CD4-positive, alpha-beta memory T cell (primary cell): ENCODE data around the gene DCTN1. TPM values are rescaled to one million over a fixed set of nuclear protein-coding genes. Genes with fewer than 3 reads are reported as not detected.

Source experiments
- CTCF ChIA-PET: fragments of 350-600 bp; sonication (Branson Sonifier 250); formaldehyde crosslinking; loops from one replicate; lab custom pipeline; 2021; ENCODE audit warnings: inconsistent platforms; ENCODE audit not compliant: partially characterized antibody; lab: Charles Lee
- POLR2A ChIA-PET: fragments of 350-600 bp; sonication (Branson Sonifier 250); formaldehyde crosslinking; loops from one replicate; lab custom pipeline; 2021; ENCODE audit not compliant: partially characterized antibody; lab: Charles Lee
- DNase-seq, 5 donors: peaks; one replicate each; pipeline versions ENCODE4 v3.0.0 to v3.0.0-alpha.2; 2020 to 2022; ENCODE audit warnings: mixed read lengths in 1 of 5
- H3K27ac ChIP-seq: one replicate; pipeline ENCODE4 v1.7.0; 2013; ENCODE audit warnings: low read depth, low read length
- H3K27me3 ChIP-seq: 2 replicates; pipeline ENCODE4 v1.7.0; 2013; ENCODE audit warnings: mild to moderate bottlenecking, low read length, moderate library complexity; ENCODE audit not compliant: insufficient read depth
- H3K36me3 ChIP-seq: 2 replicates; pipeline ENCODE4 v1.7.0; 2013; ENCODE audit warnings: mild to moderate bottlenecking, low read length, moderate library complexity; ENCODE audit not compliant: insufficient read depth
- H3K4me1 ChIP-seq: 2 replicates; pipeline ENCODE4 v1.7.0; 2013; ENCODE audit warnings: mild to moderate bottlenecking, low read length, moderate library complexity; ENCODE audit not compliant: insufficient read depth
- H3K4me3 ChIP-seq, 2 donors: one replicate each; pipeline ENCODE4 v1.7.0; 2013; ENCODE audit warnings: low read length in 2 of 2, mild to moderate bottlenecking in 1 of 2
- H3K9me3 ChIP-seq, 2 donors: one replicate each; pipeline ENCODE4 v1.7.0; 2013; ENCODE audit warnings: low read length in 2 of 2, control low read depth in 1 of 2; ENCODE audit not compliant: control insufficient read depth in 1 of 2
- H3K27ac Mint-ChIP-seq, 7 donors: one replicate each; pipeline ENCODE4 v1.8.0; 2020 to 2021; ENCODE audit warnings: mixed read lengths in 7 of 7, mild to moderate bottlenecking in 6 of 7, inconsistent platforms in 3 of 7, moderate library complexity in 3 of 7
- H3K27me3 Mint-ChIP-seq, 2 donors: one replicate each; pipeline ENCODE4 v1.8.0; 2020 to 2021; ENCODE audit warnings: mixed read lengths in 2 of 2
- H3K36me3 Mint-ChIP-seq, 2 donors: one replicate each; pipeline ENCODE4 v1.8.0; 2020 to 2021; ENCODE audit warnings: mixed read lengths in 2 of 2, inconsistent platforms in 1 of 2, mild to moderate bottlenecking in 1 of 2
- H3K4me1 Mint-ChIP-seq, 4 donors: one replicate each; pipeline ENCODE4 v1.8.0; 2020 to 2021; ENCODE audit warnings: mixed read lengths in 4 of 4, mild to moderate bottlenecking in 1 of 4
- H3K4me3 Mint-ChIP-seq, 8 donors: one replicate each; pipeline ENCODE4 v1.8.0; 2020 to 2021; ENCODE audit warnings: mixed read lengths in 8 of 8, mild to moderate bottlenecking in 7 of 8, moderate library complexity in 6 of 8, inconsistent platforms in 3 of 8
- H3K9me3 Mint-ChIP-seq, 8 donors: one replicate each; pipeline ENCODE4 v1.8.0; 2020 to 2021; ENCODE audit warnings: mixed read lengths in 8 of 8, mild to moderate bottlenecking in 5 of 8, inconsistent platforms in 3 of 8, moderate library complexity in 1 of 8
- intact Hi-C: fragments of 100-400 bp; cut with micrococcal nuclease; formaldehyde crosslinking; loops from one replicate; pipeline ENCODE4 v1.15.1; 2023
- polyA plus RNA-seq, 2 donors: library from polyadenylated mRNA; unstranded; fragments of 300-500 nt; fragmentation: Illumina TruSeq; gene quantifications; one replicate each; pipeline ENCODE4 v1.2.3, GENCODE V29; 2021
- total RNA-seq, 2 experiments: library from RNA; stranded (reverse); gene quantifications; one replicate each; pipeline ENCODE4 v1.2.3, GENCODE V29; 2021

The DCTN1 gene
- total and polyA plus RNA-seq, 4 experiments from 2014 or later: 24.4 to 115 (median 91.6) TPM

- H3K27me3 Mint-ChIP-seq: no peaks in the 10 kb centered on the region
- peaks cover 0 to 2% (median 0%) of the 10 kb centered on the region in 8 donors for H3K9me3 Mint-ChIP-seq
- no peak overlapping the region for H3K4me3 Mint-ChIP-seq
- no peak overlapping the region for H3K27ac ChIP-seq
- H3K27ac Mint-ChIP-seq: peak overlapping the region in 2 of 7 donors; percentile 13 to 72
- ChIA-PET CTCF (no interaction called here), POLR2A (no interaction called here)
- H3K4me1 ChIP-seq: peaks cover 16% of the 10 kb centered on the region
- no peaks in the 10 kb centered on the region for H3K27me3 ChIP-seq
- H3K4me3 ChIP-seq: no peak overlapping the region
- no peaks in the 10 kb centered on the region for H3K9me3 ChIP-seq
- DNase-seq: no peak
- H3K4me1 Mint-ChIP-seq: peaks cover 16 to 25% (median 21%) of the 10 kb centered on the region in 4 donors
- intact Hi-C loops: no loop called here
- H3K36me3 ChIP-seq: peaks cover 25% of the 10 kb centered on the region
- peaks cover 45 to 59% of the 10 kb centered on the region in 2 donors for H3K36me3 Mint-ChIP-seq
These were observed 4.3 kb downstream of the DCTN1 start for GRCh38 chr2:74375838-74376237.

DNA sequence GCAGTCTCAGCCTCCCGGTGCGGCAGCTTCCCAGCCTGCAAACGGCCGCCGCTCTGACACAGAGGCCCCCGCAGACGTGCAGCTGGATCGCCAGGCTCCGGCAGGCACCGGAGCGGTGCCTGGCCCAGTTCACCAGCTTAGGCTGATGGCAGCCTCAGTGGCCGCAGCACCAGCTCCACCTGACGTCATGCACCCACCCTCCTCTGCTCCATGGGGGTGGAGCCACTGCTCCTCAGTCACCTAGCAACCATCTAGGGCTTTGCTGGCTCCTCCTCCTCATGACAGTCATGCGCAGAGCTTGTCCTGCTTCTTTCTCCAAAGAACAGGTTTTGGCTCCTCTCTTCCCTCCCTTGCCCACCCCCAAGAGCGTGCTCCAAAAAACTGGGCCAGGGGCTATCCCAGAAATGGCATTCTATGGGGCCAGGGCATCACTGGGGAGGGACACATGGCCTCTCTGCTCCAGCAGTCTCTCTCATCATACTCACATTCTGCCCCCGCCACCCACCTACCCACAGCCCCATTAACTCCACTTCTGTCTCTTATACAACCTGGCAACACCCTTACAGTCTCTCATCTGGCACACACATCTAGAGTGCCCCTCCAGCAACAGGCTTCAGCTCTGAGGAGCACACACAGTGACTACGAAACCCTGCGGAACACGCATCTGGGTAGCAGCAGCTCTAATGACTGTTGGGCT is 5.5 kb downstream of the DCTN1 start:
- Mint-ChIP-seq H3K4me1 (peaks cover 7 to 14% (median 12%) of the 10 kb centered on the region in 4 donors), H3K27ac (peak overlapping the region in 2 of 7 donors; percentile 61 to 64), H3K36me3 (peaks cover 57 to 68% of the 10 kb centered on the region in 2 donors), H3K27me3 (no peaks in the 10 kb centered on the region), H3K9me3 (peaks cover 0 to 2% (median 0%) of the 10 kb centered on the region in 8 donors), H3K4me3 (no peak overlapping the region)
- no peak overlapping the region for H3K4me3 ChIP-seq
- intact Hi-C loops: no loop called here
- no peak overlapping the region for H3K27ac ChIP-seq
- no peaks in the 10 kb centered on the region for H3K27me3 ChIP-seq
- ChIA-PET CTCF (interaction anchor here (1.1 kb wide), 1 partner anchor 40 kb away, joined by 3 read pairs; no protein-coding TSS in a partner anchor), POLR2A (no interaction called here)
- DNase-seq: no peak
- peaks cover 5% of the 10 kb centered on the region for H3K4me1 ChIP-seq
- H3K9me3 ChIP-seq: no peaks in the 10 kb centered on the region
- peaks cover 37% of the 10 kb centered on the region for H3K36me3 ChIP-seq

GRCh38 chr2:74373985-74374384 is 6.1 kb downstream of the DCTN1 start:
- ChIA-PET POLR2A (no interaction called here), CTCF (no interaction called here)
- Histone ChIP-seq H3K27ac (no peak overlapping the region), H3K36me3 (peaks cover 42% of the 10 kb centered on the region), H3K4me1 (no peaks in the 10 kb centered on the region), H3K4me3 (no peak overlapping the region), H3K9me3 (no peaks in the 10 kb centered on the region), H3K27me3 (no peaks in the 10 kb centered on the region)
- no peak for DNase-seq
- Mint-ChIP-seq H3K4me3 (peak overlapping the region in 1 of 8 donors; percentile 42), H3K9me3 (peaks cover 0 to 2% (median 0%) of the 10 kb centered on the region in 8 donors), H3K27ac (peak overlapping the region in 1 of 7 donors; percentile 13), H3K36me3 (peaks cover 62 to 74% of the 10 kb centered on the region in 2 donors), H3K27me3 (no peaks in the 10 kb centered on the region), H3K4me1 (peaks cover 3 to 11% (median 8%) of the 10 kb centered on the region in 4 donors)
- intact Hi-C loops: no loop called here

- no peaks in the 10 kb centered on the region for H3K4me1 ChIP-seq
- no peak overlapping the region for H3K27ac ChIP-seq
- Mint-ChIP-seq H3K36me3 (peaks cover 66 to 76% of the 10 kb centered on the region in 2 donors), H3K9me3 (peaks cover 0 to 2% (median 0%) of the 10 kb centered on the region in 8 donors), H3K27ac (no peak overlapping the region), H3K4me3 (no peak overlapping the region), H3K27me3 (no peaks in the 10 kb centered on the region), H3K4me1 (peaks cover 0 to 7% (median 4%) of the 10 kb centered on the region in 4 donors)
- peaks cover 49% of the 10 kb centered on the region for H3K36me3 ChIP-seq
- H3K4me3 ChIP-seq: no peak overlapping the region
- POLR2A ChIA-PET: no interaction called here
- DNase-seq: no peak
- no peaks in the 10 kb centered on the region for H3K27me3 ChIP-seq
- CTCF ChIA-PET: no interaction called here
- no peaks in the 10 kb centered on the region for H3K9me3 ChIP-seq
- intact Hi-C loops: no loop called here
These were observed 6.9 kb downstream of the DCTN1 start for GRCh38 chr2:74373221-74373676.

- H3K4me3 ChIP-seq: no peak overlapping the region
- H3K4me1 Mint-ChIP-seq: peaks cover 0 to 6% (median 4%) of the 10 kb centered on the region in 4 donors
- H3K36me3 ChIP-seq: peaks cover 50% of the 10 kb centered on the region
- H3K9me3 Mint-ChIP-seq: peaks cover 0 to 2% (median 0%) of the 10 kb centered on the region in 8 donors
- ChIA-PET CTCF (no interaction called here), POLR2A (no interaction called here)
- no peak overlapping the region for H3K4me3 Mint-ChIP-seq
- intact Hi-C loops: no loop called here
- no peaks in the 10 kb centered on the region for H3K27me3 ChIP-seq
- H3K27me3 Mint-ChIP-seq: no peaks in the 10 kb centered on the region
- DNase-seq: no peak
- no peaks in the 10 kb centered on the region for H3K4me1 ChIP-seq
- peak overlapping the region in 1 of 7 donors; percentile 52 for H3K27ac Mint-ChIP-seq
- no peaks in the 10 kb centered on the region for H3K9me3 ChIP-seq
- peaks cover 67 to 77% of the 10 kb centered on the region in 2 donors for H3K36me3 Mint-ChIP-seq
- H3K27ac ChIP-seq: no peak overlapping the region
These were observed 7.4 kb downstream of the DCTN1 start for GRCh38 chr2:74372674-74373073.

DNA sequence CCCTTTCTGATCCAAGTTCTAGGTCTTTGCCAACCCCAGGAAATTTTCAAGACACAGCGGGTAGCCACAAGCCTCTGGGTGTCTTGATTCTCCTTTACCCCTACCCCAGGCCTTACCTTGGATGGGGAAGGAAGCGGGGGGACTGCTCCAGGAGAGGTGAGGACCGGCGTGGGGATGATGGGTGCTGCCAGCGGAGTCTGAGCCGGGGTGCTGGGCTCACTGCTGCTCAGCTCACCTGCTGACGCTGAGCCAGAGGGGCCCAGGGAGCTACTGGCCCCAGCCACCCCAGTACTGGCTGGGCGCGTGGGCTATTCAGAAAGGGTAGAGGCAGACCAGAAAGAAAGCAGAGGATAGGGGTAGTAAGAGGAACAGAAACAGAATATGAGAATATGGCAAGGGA is 8.7 kb downstream of the DCTN1 start:
- peaks cover 55% of the 10 kb centered on the region for H3K36me3 ChIP-seq
- H3K4me3 ChIP-seq: no peak overlapping the region
- H3K27ac ChIP-seq: no peak overlapping the region
- Mint-ChIP-seq H3K4me3 (no peak overlapping the region), H3K27ac (no peak overlapping the region), H3K4me1 (peaks cover 0 to 6% (median 4%) of the 10 kb centered on the region in 4 donors), H3K36me3 (peaks cover 72 to 78% of the 10 kb centered on the region in 2 donors), H3K9me3 (peaks cover 0 to 2% (median 0%) of the 10 kb centered on the region in 8 donors), H3K27me3 (no peaks in the 10 kb centered on the region)
- intact Hi-C loops: no loop called here
- H3K27me3 ChIP-seq: no peaks in the 10 kb centered on the region
- POLR2A ChIA-PET: no interaction called here
- no peaks in the 10 kb centered on the region for H3K9me3 ChIP-seq
- CTCF ChIA-PET: interaction anchor here (1.3 kb wide), 1 partner anchor 37 kb away, joined by 6 read pairs; no protein-coding TSS in a partner anchor
- no peaks in the 10 kb centered on the region for H3K4me1 ChIP-seq
- no peak for DNase-seq

- Histone ChIP-seq H3K4me1 (no peaks in the 10 kb centered on the region), H3K27me3 (no peaks in the 10 kb centered on the region), H3K4me3 (no peak overlapping the region), H3K36me3 (peaks cover 64% of the 10 kb centered on the region), H3K9me3 (no peaks in the 10 kb centered on the region), H3K27ac (no peak overlapping the region)
- intact Hi-C loops: no loop called here
- Mint-ChIP-seq H3K4me1 (peaks cover 0 to 6% (median 2%) of the 10 kb centered on the region in 4 donors), H3K4me3 (no peak overlapping the region), H3K9me3 (peaks cover 0 to 3% (median 0%) of the 10 kb centered on the region in 8 donors), H3K27me3 (no peaks in the 10 kb centered on the region), H3K27ac (no peak overlapping the region), H3K36me3 (peaks cover 76 to 83% of the 10 kb centered on the region in 2 donors)
- ChIA-PET CTCF (interaction anchor here (1.4 kb wide), 1 partner anchor 35 kb away, joined by 4 read pairs; no protein-coding TSS in a partner anchor), POLR2A (no interaction called here)
- DNase-seq: no peak
These were observed 10.1 kb downstream of the DCTN1 start for GRCh38 chr2:74369976-74370375.
